Hepatocyte (in vitro differentiated cells): ENCODE results near the gene CCL23.

Experiments used
- EZH2 ChIP-seq: fragments of 200-600 bp; sonication (generic); IDR thresholded peaks from 2 replicates; pipeline ENCODE4 v1.6.1; 2016; ENCODE audit warnings: antibody characterized with exemption, mild to moderate bottlenecking, borderline replicate concordance
- EZH2phosphoT487 ChIP-seq: fragments of 200-600 bp; sonication (generic); IDR thresholded peaks from one replicate; pipeline ENCODE4 v1.6.1; 2018; ENCODE audit warnings: antibody characterized with exemption, mild to moderate bottlenecking, low read depth, moderate library complexity; ENCODE audit not compliant: unreplicated experiment, severe bottlenecking
- TF ChIP-seq, protein P1 (sequence below): fragments of 200-600 bp; sonication (generic); IDR thresholded peaks from 2 replicates; pipeline ENCODE4 v1.5.1; 2016; ENCODE audit warnings: antibody characterized with exemption, mild to moderate bottlenecking; ENCODE audit not compliant: poor library complexity

- TF ChIP-seq, protein P1, sequence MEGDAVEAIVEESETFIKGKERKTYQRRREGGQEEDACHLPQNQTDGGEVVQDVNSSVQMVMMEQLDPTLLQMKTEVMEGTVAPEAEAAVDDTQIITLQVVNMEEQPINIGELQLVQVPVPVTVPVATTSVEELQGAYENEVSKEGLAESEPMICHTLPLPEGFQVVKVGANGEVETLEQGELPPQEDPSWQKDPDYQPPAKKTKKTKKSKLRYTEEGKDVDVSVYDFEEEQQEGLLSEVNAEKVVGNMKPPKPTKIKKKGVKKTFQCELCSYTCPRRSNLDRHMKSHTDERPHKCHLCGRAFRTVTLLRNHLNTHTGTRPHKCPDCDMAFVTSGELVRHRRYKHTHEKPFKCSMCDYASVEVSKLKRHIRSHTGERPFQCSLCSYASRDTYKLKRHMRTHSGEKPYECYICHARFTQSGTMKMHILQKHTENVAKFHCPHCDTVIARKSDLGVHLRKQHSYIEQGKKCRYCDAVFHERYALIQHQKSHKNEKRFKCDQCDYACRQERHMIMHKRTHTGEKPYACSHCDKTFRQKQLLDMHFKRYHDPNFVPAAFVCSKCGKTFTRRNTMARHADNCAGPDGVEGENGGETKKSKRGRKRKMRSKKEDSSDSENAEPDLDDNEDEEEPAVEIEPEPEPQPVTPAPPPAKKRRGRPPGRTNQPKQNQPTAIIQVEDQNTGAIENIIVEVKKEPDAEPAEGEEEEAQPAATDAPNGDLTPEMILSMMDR, result no peak
- TF ChIP-seq EZH2, result no peak
- TF ChIP-seq EZH2phosphoT487, result no peak
These were observed 43.0 kb upstream of the CCL23 start for GRCh38 chr17:36060816-36061215.
